ENCODE results near the gene MORC1.
"Not testable (repeated sequence)": the region's sequence is repeated elsewhere in the genome, so short reads cannot be mapped to it uniquely, and the experiment has no call there.

MORC1 gene

GRCh38 chr3:109109574-109109973 is 8.4 kb downstream of the MORC1 start:
- ATAC-seq, result no peak

GRCh38 chr3:109098079-109098644 is 19.8 kb downstream of the MORC1 start:
- no peak for ATAC-seq

GRCh38 chr3:109095166-109095565 is 22.8 kb downstream of the MORC1 start:
- ATAC-seq, result no peak

GRCh38 chr3:109093561-109093960 is 24.4 kb downstream of the MORC1 start:
- no peak for ATAC-seq

GRCh38 chr3:109091846-109092245 is 26.1 kb downstream of the MORC1 start:
- no peak for ATAC-seq

- ATAC-seq, result no peak
Measured at GRCh38 chr3:109089265-109089664, 28.7 kb downstream of the MORC1 start.

GRCh38 chr3:109081746-109082510 is 36.0 kb downstream of the MORC1 start:
- ATAC-seq, result peak; percentile 44 to 67

- not testable (repeated sequence) for ATAC-seq
Measured at GRCh38 chr3:109080090-109080489, 37.8 kb downstream of the MORC1 start.

- ATAC-seq, result no peak
Measured at GRCh38 chr3:109073116-109073515, 44.8 kb downstream of the MORC1 start.

- no peak for ATAC-seq
Measured at GRCh38 chr3:109072194-109072593, 45.7 kb downstream of the MORC1 start.

- ATAC-seq, result no peak
Measured at GRCh38 chr3:109071350-109072142, 46.4 kb downstream of the MORC1 start.

GRCh38 chr3:109070211-109070610 is 47.7 kb downstream of the MORC1 start:
- no peak for ATAC-seq

- ATAC-seq, result no peak
Measured at GRCh38 chr3:109066864-109067263, 51.1 kb downstream of the MORC1 start.

GRCh38 chr3:109059264-109059663 is 58.7 kb downstream of the MORC1 start:
- no peak for ATAC-seq

GRCh38 chr3:109057616-109058015 is 60.3 kb downstream of the MORC1 start:
- no peak for ATAC-seq

GRCh38 chr3:109057056-109057455 is 60.9 kb downstream of the MORC1 start:
- ATAC-seq, result no peak

GRCh38 chr3:109050591-109051167 is 67.3 kb downstream of the MORC1 start:
- ATAC-seq, result no peak

GRCh38 chr3:109047366-109047765 is 70.6 kb downstream of the MORC1 start:
- no peak for ATAC-seq

- ATAC-seq, result no peak
Measured at GRCh38 chr3:109045271-109046040, 72.5 kb downstream of the MORC1 start.

- no peak for ATAC-seq
Measured at GRCh38 chr3:109035082-109035481, 82.9 kb downstream of the MORC1 start.

GRCh38 chr3:109033000-109033660 is 84.8 kb downstream of the MORC1 start:
- ATAC-seq, result no peak

GRCh38 chr3:109028753-109029152 is 89.2 kb downstream of the MORC1 start:
- ATAC-seq, result no peak
